Measurements from ENCODE around the gene SLC29A1. TPM values are rescaled to one million over a fixed set of nuclear protein-coding genes. Genes with fewer than 3 reads are reported as not detected.

Gene SLC29A1
- total and polyA plus RNA-seq, 2 of the 8 experiments (the other 6 are each of a cell fraction or from before 2014, with no cell fraction given) = 187 to 558 TPM

DNA sequence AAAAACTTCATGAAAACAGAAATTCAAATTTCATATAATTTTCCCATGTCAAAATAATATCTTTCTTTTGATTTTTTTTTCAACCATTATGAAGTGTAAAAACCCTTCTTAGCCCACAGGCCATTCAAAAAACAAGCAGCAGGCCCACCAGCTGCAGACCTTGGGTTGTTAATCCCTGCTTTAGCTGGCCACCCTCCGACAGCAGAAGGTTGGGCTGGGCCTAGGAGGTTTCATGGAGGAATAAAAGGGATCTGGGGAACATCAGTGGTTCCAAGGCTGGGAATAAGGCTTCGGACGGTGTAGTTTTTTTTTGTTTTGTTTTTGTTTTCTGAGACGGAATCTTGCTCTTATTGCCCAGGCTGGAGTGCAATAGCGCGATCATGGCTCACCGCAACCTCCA, 19.9 kb downstream of the SLC29A1 start:
- H4K5ac ChIP-seq (ENCODE audit: insufficient read length, low read depth, low read length) = no peak overlapping the region
- H2AK5ac ChIP-seq (ENCODE audit: low read depth, low read length) = no peak overlapping the region
- H3K23ac ChIP-seq (ENCODE audit: insufficient read length) = no peak overlapping the region
- FAIRE-seq = no peak
- no peak overlapping the region for H3K9ac ChIP-seq (replicated peaks in 1 of 4; ENCODE audit: extremely low read depth in 1 of 4, low read depth in 3 of 4, low read length in 3 of 4)
- no peak overlapping the region for H3K27ac ChIP-seq (ENCODE audit: low read depth, low read length)
- H2BK12ac ChIP-seq (ENCODE audit: low read depth, low read length) = no peak overlapping the region
- TF ChIP-seq, protein P1, sequence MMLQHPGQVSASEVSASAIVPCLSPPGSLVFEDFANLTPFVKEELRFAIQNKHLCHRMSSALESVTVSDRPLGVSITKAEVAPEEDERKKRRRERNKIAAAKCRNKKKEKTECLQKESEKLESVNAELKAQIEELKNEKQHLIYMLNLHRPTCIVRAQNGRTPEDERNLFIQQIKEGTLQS (IDR thresholded peaks at IDR 0.05; ENCODE audit: insufficient read depth, low read depth, low read length) = no peak
- TF ChIP-seq BACH1 (IDR thresholded peaks at IDR 0.05; ENCODE audit: low read length) = no peak
- no peak for TF ChIP-seq CEBPB (IDR thresholded peaks at IDR 0.05; ENCODE audit: low read depth, low read length)
- TF ChIP-seq CBX8 (IDR thresholded peaks at IDR 0.05; ENCODE audit: borderline replicate concordance, low read depth, low read length) = no peak
- TF ChIP-seq KDM4A (IDR thresholded peaks at IDR 0.05; ENCODE audit: low read depth, low read length, severe bottlenecking) = no peak
- TF ChIP-seq BCL11A (IDR thresholded peaks at IDR 0.05; ENCODE audit: low read depth in 2 of 2, low read length in 2 of 2) = no peak
- TF ChIP-seq EZH2 (IDR thresholded peaks at IDR 0.05; ENCODE audit: low read depth, low read length, severe bottlenecking) = no peak
- TF ChIP-seq SAP30 (IDR thresholded peaks at IDR 0.05; ENCODE audit: insufficient read depth, insufficient replicate concordance, low read length) = no peak
- H3K4ac ChIP-seq (replicated peaks; ENCODE audit: insufficient read length, low read depth, low read length) = no peak overlapping the region
- ChIA-PET POLR2A (ENCODE audit: partially characterized antibody) (interaction anchor here (0.6 to 18.9 kb wide), 10 partner anchors 14 to 143 kb away, joined by 3 to 581 read pairs (median 5); partner anchors contain the start of genes MYMX, SLC29A1 and SLC35B2), CTCF (ENCODE audit: partially characterized antibody) (interaction anchor here (0.5 to 8.1 kb wide), 11 partner anchors 8 to 1721 kb away, joined by 3 to 102 read pairs (median 5); partner anchors contain the start of gene SLC29A1)
- H3K4me2 ChIP-seq (ENCODE audit: insufficient read depth in 1 of 2, low read depth in 2 of 2, low read length in 2 of 2) = no peak overlapping the region
- H3K79me2 ChIP-seq (ENCODE audit: control insufficient read depth in 1 of 2, insufficient read depth in 2 of 2, low read length in 2 of 2) = peaks cover 14 to 15% of the 10 kb centered on the region in 2 experiments
- peaks cover 9 to 11% of the 10 kb centered on the region in 2 experiments for H4K20me1 ChIP-seq (replicated peaks in 1 of 2; ENCODE audit: control insufficient read depth in 1 of 2, insufficient read depth in 2 of 2, low read length in 2 of 2)
- no peak overlapping the region for H4K8ac ChIP-seq (ENCODE audit: extremely low read depth, insufficient read depth, low read length)
- H3K23me2 ChIP-seq (ENCODE audit: low read depth, low read length) = peaks cover 7% of the 10 kb centered on the region
- no peak overlapping the region for H3K18ac ChIP-seq (ENCODE audit: extremely low read depth, low read length)
- no peaks in the 10 kb centered on the region for H3K79me1 ChIP-seq (ENCODE audit: low read depth, low read length)
- H2BK5ac ChIP-seq (ENCODE audit: low read depth, low read length) = no peak overlapping the region
- no peak overlapping the region for H3K4me3 ChIP-seq (ENCODE audit: extremely low read depth in 1 of 4, insufficient read depth in 2 of 4, low read depth in 3 of 4, low read length in 4 of 4)
- no peak overlapping the region for H2BK20ac ChIP-seq (ENCODE audit: low read length)
- H3K36me3 ChIP-seq (ENCODE audit: control insufficient read depth in 2 of 4, insufficient read depth in 4 of 4, low read length in 3 of 4) = peaks cover under 1 to 5% (median 1%) of the 10 kb centered on the region in 4 experiments; a peak in 3 of 8 replicates
- H3K14ac ChIP-seq (ENCODE audit: insufficient read length) = no peak overlapping the region
- no peak overlapping the region for H3K56ac ChIP-seq (replicated peaks; ENCODE audit: insufficient read length, low read depth, low read length)
- 100% methylated on average over 7 of the region's 7 CpGs; no CpG with 5 or more reads in 1 of the 2 experiments for WGBS, 2 experiments (ENCODE audit: extremely low coverage in 1 of 2, insufficient coverage in 1 of 2, insufficient read length in 1 of 2, insufficient replicate concordance in 2 of 2, low coverage in 1 of 2, low lambda C conversion rate in 2 of 2, missing lambda C conversion rate in 1 of 2)
- H2BK15ac ChIP-seq (ENCODE audit: low read length) = no peak overlapping the region
- H2BK120ac ChIP-seq (replicated peaks; ENCODE audit: low read depth, low read length) = no peak overlapping the region
- peaks cover 6 to 10% (median 8%) of the 10 kb centered on the region in 4 experiments for H3K4me1 ChIP-seq (replicated peaks in 1 of 4; ENCODE audit: control insufficient read depth in 3 of 4, insufficient read depth in 4 of 4, low read length in 3 of 4)
- H3K9me3 ChIP-seq (ENCODE audit: insufficient read depth in 2 of 2, low read depth in 1 of 2, low read length in 1 of 2) = no peaks in the 10 kb centered on the region
- no peak overlapping the region for H2AFZ ChIP-seq (ENCODE audit: low read length)
- H4K91ac ChIP-seq (replicated peaks; ENCODE audit: insufficient read length, low read length) = no peak overlapping the region
- DNase-seq (ENCODE audit: low read depth in 1 of 2, low spot score in 2 of 2) = no peak
- no peaks in the 10 kb centered on the region; a peak in 1 of 7 replicates for H3K27me3 ChIP-seq (replicated peaks in 1 of 4; ENCODE audit: control insufficient read depth in 3 of 4, extremely low read depth in 1 of 4, insufficient read depth in 3 of 4, low read length in 3 of 4)
